HEK293 (cell line): ENCODE measurements around the gene GALNS.

Experiments used
- CTCF ChIA-PET: fragments of 350-600 bp; formaldehyde crosslinking; extraction: SDS; loops from one replicate; lab custom pipeline; 2021; ENCODE audit warnings: antibody characterized with exemption; lab: Yijun Ruan, JAX
- POLR2A ChIA-PET: fragments of 300-600 bp; formaldehyde crosslinking; extraction: SDS; loops from one replicate; lab custom pipeline; 2020; ENCODE audit warnings: antibody characterized with exemption, inconsistent platforms; lab: Yijun Ruan, JAX
- H3K27ac ChIP-seq: fragments of 200-500 bp; sonication (Bioruptor generic); 2 replicates; pipeline ENCODE4 v1.5.1; 2014; ENCODE audit warnings: low read depth, low read length, control low read depth, inconsistent platforms; ENCODE audit errors: extremely low read depth
- H3K36me3 ChIP-seq, 2 experiments: fragments of 200-500 bp in 1 of 2; sonication (Bioruptor generic) in 1 of 2; 1 replicate in 1 of 2; 2 replicates in 1 of 2; pipeline ENCODE4 v1.5.1; 2014 to 2017; ENCODE audit warnings: inconsistent platforms in 2 of 2, low read length in 2 of 2; ENCODE audit not compliant: control insufficient read depth in 2 of 2, insufficient read depth in 1 of 2
- H3K4me1 ChIP-seq: fragments of 200-500 bp; sonication (Bioruptor generic); 2 replicates; pipeline ENCODE4 v1.5.1; 2014; ENCODE audit warnings: mild to moderate bottlenecking, low read length, inconsistent platforms; ENCODE audit not compliant: control insufficient read depth, insufficient read depth
- H3K4me3 ChIP-seq: 2 replicates; pipeline ENCODE4 v1.5.1; 2011; ENCODE audit warnings: low read depth, mild to moderate bottlenecking, control low read depth, low read length, moderate library complexity
- H3K9me3 ChIP-seq: fragments of 200-500 bp; sonication (Bioruptor generic); 2 replicates; pipeline ENCODE4 v1.5.1; 2014; ENCODE audit warnings: low read depth, low read length, inconsistent platforms; ENCODE audit not compliant: control insufficient read depth, insufficient read depth
- GFI1B ChIP-seq: fragments of 450-650 bp; formaldehyde crosslinking; IDR thresholded peaks from 2 replicates; pipeline ENCODE4 v1.5.1; 2016; ENCODE audit warnings: missing biosample characterization, missing genetic modification characterization
- HOXA7 ChIP-seq: sonication (generic); formaldehyde crosslinking; IDR thresholded peaks from 2 replicates; pipeline ENCODE4 v1.8.1; 2022; ENCODE audit warnings: missing genetic modification reagents, borderline replicate concordance
- KLF1 ChIP-seq: fragments of 450-650 bp; formaldehyde crosslinking; IDR thresholded peaks from 2 replicates; pipeline ENCODE4 v1.5.1; 2016; ENCODE audit warnings: missing biosample characterization, missing genetic modification characterization
- ZNF114 ChIP-seq: fragments of 450-650 bp; formaldehyde crosslinking; IDR thresholded peaks from 2 replicates; pipeline ENCODE4 v1.5.0; 2017; ENCODE audit warnings: missing biosample characterization, missing genetic modification characterization
- ZNF341 ChIP-seq: fragments of 450-650 bp; formaldehyde crosslinking; IDR thresholded peaks from 2 replicates; pipeline ENCODE4; 2016; ENCODE audit warnings: low read depth, missing biosample characterization, missing genetic modification characterization
- ZNF350 ChIP-seq: fragments of 450-650 bp; formaldehyde crosslinking; IDR thresholded peaks from 2 replicates; pipeline ENCODE4 v1.5.0; 2017; ENCODE audit warnings: missing biosample characterization, mild to moderate bottlenecking, missing genetic modification characterization
- ZNF391 ChIP-seq: fragments of 450-650 bp; formaldehyde crosslinking; IDR thresholded peaks from 2 replicates; pipeline ENCODE4 v1.5.1; 2016; ENCODE audit warnings: low read depth, missing biosample characterization, missing genetic modification characterization, borderline replicate concordance
- ZNF707 ChIP-seq: fragments of 450-650 bp; formaldehyde crosslinking; IDR thresholded peaks from 2 replicates; pipeline ENCODE4 v1.5.1; 2016; ENCODE audit warnings: missing biosample characterization, missing genetic modification characterization
- ZNF791 ChIP-seq: fragments of 450-650 bp; formaldehyde crosslinking; IDR thresholded peaks from 2 replicates; pipeline ENCODE4 v1.5.1; 2016; ENCODE audit warnings: missing biosample characterization, missing genetic modification characterization
- TF ChIP-seq, protein P1 (sequence below): fragments of 450-650 bp; formaldehyde crosslinking; IDR thresholded peaks from 2 replicates; pipeline ENCODE4 v1.5.1; 2016; ENCODE audit warnings: missing biosample characterization, missing genetic modification characterization
- TF ChIP-seq, protein P2 (sequence below): fragments of 450-650 bp; formaldehyde crosslinking; IDR thresholded peaks from 2 replicates; pipeline ENCODE4 v1.5.1; 2016; ENCODE audit warnings: missing biosample characterization, missing genetic modification characterization
- TF ChIP-seq, protein P3 (sequence below): fragments of 450-650 bp; formaldehyde crosslinking; IDR thresholded peaks from 2 replicates; pipeline ENCODE4 v1.5.1; 2016; ENCODE audit warnings: missing biosample characterization, missing genetic modification characterization
- TF ChIP-seq, protein P4 (sequence below): fragments of 450-650 bp; formaldehyde crosslinking; IDR thresholded peaks from 2 replicates; pipeline ENCODE4 v1.5.1; 2016; ENCODE audit warnings: missing biosample characterization, missing genetic modification characterization
- TF ChIP-seq, protein P5 (sequence below): fragments of 450-650 bp; formaldehyde crosslinking; conservative IDR thresholded peaks from 2 replicates; pipeline ENCODE4 v1.5.1; 2016; ENCODE audit warnings: low read depth, missing biosample characterization, missing genetic modification characterization
- TF ChIP-seq, protein P6 (sequence below): fragments of 450-650 bp; formaldehyde crosslinking; IDR thresholded peaks from 2 replicates; pipeline ENCODE4 v1.5.1; 2016; ENCODE audit warnings: missing biosample characterization, missing genetic modification characterization
- TF ChIP-seq, protein P7 (sequence below): fragments of 450-650 bp; formaldehyde crosslinking; IDR thresholded peaks from 2 replicates; pipeline ENCODE4 v1.5.1; 2016; ENCODE audit warnings: missing biosample characterization, missing genetic modification characterization

The GALNS gene

DNA sequence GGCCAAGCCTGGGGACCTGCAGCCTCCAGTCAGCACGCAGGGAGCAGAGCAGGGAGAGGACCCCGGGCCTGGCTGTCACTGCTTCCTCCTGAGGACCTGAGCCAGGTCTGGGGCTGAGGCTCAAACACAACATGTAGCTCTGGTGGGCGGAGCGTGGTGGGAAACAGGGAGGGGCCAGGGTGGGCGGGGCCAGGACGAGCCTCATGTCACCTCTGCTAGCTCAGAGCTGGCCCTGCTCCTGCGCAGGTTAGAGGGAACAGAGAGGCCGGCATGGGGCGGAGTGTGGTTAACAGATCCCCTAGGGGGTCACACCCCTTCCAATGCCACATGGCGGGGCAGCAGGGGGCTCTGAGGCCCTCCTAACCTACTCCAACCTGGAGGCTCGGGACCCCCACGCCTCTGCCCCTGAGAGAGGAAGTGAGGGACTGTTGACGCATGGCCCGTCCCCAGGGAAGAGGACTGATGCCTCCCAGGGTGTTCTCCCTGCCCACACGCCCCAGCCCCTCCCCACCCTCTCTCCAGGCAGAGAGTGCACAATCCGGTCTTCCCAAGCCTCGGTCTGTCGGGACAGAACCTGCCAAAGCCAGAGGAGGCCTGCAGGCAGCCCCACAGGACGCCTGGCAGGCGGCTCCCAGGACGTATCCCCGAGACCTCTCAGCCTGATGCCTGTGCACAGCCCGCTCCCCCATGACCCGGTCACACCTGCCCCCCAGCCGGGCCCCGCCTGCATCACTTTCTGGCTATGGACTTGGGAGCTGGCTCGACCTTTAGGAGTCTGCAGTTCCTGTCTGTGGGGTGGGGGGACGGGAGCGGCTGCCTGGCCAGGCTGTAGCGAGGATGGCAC, 86.9 kb downstream of the GALNS start (continued):
- TF ChIP-seq, protein P1, sequence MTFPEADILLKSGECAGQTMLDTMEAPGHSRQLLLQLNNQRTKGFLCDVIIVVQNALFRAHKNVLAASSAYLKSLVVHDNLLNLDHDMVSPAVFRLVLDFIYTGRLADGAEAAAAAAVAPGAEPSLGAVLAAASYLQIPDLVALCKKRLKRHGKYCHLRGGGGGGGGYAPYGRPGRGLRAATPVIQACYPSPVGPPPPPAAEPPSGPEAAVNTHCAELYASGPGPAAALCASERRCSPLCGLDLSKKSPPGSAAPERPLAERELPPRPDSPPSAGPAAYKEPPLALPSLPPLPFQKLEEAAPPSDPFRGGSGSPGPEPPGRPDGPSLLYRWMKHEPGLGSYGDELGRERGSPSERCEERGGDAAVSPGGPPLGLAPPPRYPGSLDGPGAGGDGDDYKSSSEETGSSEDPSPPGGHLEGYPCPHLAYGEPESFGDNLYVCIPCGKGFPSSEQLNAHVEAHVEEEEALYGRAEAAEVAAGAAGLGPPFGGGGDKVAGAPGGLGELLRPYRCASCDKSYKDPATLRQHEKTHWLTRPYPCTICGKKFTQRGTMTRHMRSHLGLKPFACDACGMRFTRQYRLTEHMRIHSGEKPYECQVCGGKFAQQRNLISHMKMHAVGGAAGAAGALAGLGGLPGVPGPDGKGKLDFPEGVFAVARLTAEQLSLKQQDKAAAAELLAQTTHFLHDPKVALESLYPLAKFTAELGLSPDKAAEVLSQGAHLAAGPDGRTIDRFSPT (tag by site-specific recombination), result peak; percentile 51
- TF ChIP-seq ZNF350 (tag by site-specific recombination) (no peak), KLF1 (tag by site-specific recombination) (peak; percentile 86), ZNF707 (tag by site-specific recombination) (no peak)
- TF ChIP-seq, protein P2, sequence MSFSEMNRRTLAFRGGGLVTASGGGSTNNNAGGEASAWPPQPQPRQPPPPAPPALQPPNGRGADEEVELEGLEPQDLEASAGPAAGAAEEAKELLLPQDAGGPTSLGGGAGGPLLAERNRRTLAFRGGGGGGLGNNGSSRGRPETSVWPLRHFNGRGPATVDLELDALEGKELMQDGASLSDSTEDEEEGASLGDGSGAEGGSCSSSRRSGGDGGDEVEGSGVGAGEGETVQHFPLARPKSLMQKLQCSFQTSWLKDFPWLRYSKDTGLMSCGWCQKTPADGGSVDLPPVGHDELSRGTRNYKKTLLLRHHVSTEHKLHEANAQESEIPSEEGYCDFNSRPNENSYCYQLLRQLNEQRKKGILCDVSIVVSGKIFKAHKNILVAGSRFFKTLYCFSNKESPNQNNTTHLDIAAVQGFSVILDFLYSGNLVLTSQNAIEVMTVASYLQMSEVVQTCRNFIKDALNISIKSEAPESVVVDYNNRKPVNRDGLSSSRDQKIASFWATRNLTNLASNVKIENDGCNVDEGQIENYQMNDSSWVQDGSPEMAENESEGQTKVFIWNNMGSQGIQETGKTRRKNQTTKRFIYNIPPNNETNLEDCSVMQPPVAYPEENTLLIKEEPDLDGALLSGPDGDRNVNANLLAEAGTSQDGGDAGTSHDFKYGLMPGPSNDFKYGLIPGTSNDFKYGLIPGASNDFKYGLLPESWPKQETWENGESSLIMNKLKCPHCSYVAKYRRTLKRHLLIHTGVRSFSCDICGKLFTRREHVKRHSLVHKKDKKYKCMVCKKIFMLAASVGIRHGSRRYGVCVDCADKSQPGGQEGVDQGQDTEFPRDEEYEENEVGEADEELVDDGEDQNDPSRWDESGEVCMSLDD (tag by site-specific recombination), result no peak
- TF ChIP-seq, all 188 proteins: peak for 21

DNA sequence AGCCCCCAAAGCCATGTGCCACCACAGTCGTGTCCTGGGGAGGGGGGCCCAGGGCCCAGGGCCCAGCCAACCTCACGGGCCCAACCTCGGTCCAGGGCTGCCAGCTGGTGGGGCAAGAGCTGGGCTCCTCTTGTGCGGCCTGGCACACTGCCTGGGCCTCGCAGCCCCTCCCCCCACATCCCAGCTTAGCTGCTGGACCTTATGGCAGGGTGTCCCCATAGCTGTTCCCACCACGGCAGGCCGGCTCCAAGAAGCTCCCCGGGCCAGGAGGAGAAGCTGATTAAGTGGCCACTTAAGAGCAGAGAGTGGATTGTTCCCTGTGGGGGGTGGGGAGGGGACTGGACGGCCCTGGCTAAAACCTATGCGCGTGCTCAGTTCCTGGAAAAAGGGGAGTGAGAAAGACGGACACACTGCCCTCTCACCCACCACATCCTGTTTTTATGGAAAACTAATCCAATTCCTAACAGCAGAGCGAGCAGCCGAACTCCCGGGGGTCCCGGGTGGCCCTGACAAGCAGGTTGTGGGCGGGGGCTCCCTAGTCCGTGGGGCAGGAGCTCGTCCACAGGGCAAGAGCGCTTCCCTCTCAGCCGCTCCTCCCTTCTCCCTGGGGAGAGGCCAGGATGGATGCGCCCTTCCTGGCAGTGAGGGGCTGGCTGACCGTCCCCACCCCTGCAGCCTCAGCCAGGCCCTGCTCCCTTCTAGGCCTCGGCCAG, 88.5 kb downstream of the GALNS start:
- Histone ChIP-seq H3K36me3 (no peaks in the 10 kb centered on the region), H3K27ac (no peak overlapping the region; the same call in 1 of the 2 replicates), H3K9me3 (no peaks in the 10 kb centered on the region), H3K4me1 (peaks cover 30% of the 10 kb centered on the region), H3K4me3 (no peak overlapping the region)
- POLR2A ChIA-PET, result interaction anchor here (6.8 kb wide), 1 partner anchor 14 kb away, joined by 97 read pairs; the partner anchor contains the start of gene PIEZO1
- CTCF ChIA-PET, result interaction anchor here (0.6 to 9.2 kb wide), 3 partner anchors 18 to 31 kb away, joined by 3 to 58 read pairs (median 5); no protein-coding TSS in a partner anchor
- TF ChIP-seq, protein P3, sequence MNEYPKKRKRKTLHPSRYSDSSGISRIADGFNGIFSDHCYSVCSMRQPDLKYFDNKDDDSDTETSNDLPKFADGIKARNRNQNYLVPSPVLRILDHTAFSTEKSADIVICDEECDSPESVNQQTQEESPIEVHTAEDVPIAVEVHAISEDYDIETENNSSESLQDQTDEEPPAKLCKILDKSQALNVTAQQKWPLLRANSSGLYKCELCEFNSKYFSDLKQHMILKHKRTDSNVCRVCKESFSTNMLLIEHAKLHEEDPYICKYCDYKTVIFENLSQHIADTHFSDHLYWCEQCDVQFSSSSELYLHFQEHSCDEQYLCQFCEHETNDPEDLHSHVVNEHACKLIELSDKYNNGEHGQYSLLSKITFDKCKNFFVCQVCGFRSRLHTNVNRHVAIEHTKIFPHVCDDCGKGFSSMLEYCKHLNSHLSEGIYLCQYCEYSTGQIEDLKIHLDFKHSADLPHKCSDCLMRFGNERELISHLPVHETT (tag by site-specific recombination), result no peak
- TF ChIP-seq ZNF341 (tag by site-specific recombination) (0 out of 2 replicates have a peak, but pooled peaks have one; percentile 33), HOXA7 (CRISPR knock-in tag) (no peak), ZNF114 (tag by site-specific recombination) (no peak), ZNF791 (tag by site-specific recombination) (no peak), ZNF391 (no peak), GFI1B (tag by site-specific recombination) (no peak)
- TF ChIP-seq, protein P1 (tag by site-specific recombination), result peak; percentile 20; the same call in 1 of the 2 replicates
- TF ChIP-seq, protein P4, sequence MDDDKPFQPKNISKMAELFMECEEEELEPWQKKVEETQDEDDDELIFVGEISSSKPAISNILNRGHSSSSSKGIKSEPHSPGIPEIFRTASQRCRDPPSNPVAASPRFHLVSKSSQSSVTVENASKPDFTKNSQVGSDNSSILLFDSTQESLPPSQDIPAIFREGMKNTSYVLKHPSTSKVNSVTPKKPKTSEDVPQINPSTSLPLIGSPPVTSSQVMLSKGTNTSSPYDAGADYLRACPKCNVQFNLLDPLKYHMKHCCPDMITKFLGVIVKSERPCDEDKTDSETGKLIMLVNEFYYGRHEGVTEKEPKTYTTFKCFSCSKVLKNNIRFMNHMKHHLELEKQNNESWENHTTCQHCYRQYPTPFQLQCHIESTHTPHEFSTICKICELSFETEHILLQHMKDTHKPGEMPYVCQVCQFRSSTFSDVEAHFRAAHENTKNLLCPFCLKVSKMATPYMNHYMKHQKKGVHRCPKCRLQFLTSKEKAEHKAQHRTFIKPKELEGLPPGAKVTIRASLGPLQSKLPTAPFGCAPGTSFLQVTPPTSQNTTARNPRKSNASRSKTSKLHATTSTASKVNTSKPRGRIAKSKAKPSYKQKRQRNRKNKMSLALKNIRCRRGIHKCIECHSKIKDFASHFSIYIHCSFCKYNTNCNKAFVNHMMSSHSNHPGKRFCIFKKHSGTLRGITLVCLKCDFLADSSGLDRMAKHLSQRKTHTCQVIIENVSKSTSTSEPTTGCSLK, result no peak
- TF ChIP-seq, protein P5, sequence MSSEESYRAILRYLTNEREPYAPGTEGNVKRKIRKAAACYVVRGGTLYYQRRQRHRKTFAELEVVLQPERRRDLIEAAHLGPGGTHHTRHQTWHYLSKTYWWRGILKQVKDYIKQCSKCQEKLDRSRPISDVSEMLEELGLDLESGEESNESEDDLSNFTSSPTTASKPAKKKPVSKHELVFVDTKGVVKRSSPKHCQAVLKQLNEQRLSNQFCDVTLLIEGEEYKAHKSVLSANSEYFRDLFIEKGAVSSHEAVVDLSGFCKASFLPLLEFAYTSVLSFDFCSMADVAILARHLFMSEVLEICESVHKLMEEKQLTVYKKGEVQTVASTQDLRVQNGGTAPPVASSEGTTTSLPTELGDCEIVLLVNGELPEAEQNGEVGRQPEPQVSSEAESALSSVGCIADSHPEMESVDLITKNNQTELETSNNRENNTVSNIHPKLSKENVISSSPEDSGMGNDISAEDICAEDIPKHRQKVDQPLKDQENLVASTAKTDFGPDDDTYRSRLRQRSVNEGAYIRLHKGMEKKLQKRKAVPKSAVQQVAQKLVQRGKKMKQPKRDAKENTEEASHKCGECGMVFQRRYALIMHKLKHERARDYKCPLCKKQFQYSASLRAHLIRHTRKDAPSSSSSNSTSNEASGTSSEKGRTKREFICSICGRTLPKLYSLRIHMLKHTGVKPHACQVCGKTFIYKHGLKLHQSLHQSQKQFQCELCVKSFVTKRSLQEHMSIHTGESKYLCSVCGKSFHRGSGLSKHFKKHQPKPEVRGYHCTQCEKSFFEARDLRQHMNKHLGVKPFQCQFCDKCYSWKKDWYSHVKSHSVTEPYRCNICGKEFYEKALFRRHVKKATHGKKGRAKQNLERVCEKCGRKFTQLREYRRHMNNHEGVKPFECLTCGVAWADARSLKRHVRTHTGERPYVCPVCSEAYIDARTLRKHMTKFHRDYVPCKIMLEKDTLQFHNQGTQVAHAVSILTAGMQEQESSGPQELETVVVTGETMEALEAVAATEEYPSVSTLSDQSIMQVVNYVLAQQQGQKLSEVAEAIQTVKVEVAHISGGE, result 0 out of 2 replicates have a peak, but pooled peaks have one; percentile 21
- TF ChIP-seq, protein P6, sequence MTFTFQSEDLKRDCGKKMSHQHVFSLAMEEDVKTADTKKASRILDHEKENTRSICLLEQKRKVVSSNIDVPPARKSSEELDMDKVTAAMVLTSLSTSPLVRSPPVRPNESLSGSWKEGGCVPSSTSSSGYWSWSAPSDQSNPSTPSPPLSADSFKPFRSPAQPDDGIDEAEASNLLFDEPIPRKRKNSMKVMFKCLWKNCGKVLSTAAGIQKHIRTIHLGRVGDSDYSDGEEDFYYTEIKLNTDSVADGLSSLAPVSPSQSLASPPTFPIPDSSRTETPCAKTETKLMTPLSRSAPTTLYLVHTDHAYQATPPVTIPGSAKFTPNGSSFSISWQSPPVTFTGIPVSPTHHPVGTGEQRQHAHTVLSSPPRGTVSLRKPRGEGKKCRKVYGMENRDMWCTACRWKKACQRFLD (tag by site-specific recombination), result no peak
- TF ChIP-seq, protein P7, sequence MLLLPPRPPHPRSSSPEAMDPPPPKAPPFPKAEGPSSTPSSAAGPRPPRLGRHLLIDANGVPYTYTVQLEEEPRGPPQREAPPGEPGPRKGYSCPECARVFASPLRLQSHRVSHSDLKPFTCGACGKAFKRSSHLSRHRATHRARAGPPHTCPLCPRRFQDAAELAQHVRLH (tag by site-specific recombination), result no peak
